ENCODE results near the gene IYD.

DNA sequence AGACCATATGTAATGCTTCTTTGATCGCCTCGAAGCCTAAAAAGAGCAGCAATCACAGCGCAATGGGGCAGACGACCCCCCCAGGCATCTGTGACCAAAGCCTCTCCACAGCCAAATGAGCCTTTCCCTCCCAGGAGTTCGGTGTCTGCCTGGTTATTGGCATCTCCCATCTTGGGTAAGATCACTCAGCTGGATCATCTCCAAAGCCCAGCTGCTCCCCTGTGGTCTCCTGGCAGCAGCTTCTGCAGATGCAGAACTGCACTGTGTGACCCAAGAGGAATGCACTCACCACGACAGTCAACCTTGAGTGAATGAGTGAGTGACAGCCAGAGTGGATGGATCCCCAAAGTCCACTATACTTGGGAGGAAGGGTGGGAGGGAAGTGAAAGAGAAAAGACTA, 44.8 kb upstream of the IYD start:
- TF ChIP-seq EP300 (IDR thresholded peaks at IDR 0.05) (no peak), CTCF (IDR thresholded peaks at IDR 0.05) (no peak), EHMT2 (IDR thresholded peaks at IDR 0.05; ENCODE audit: low read depth) (no peak), NR3C1 (IDR thresholded peaks at IDR 0.05) (no peak), POLR2A (IDR thresholded peaks at IDR 0.05; ENCODE audit: low read length) (no peak), MAFK (IDR thresholded peaks at IDR 0.05; ENCODE audit: partially characterized antibody) (no peak), BHLHE40 (IDR thresholded peaks at IDR 0.05; ENCODE audit: low read depth, low read length) (no peak), HOXB5 (CRISPR knock-in tag; IDR thresholded peaks at IDR 0.05) (no peak), CHD4 (IDR thresholded peaks at IDR 0.05; ENCODE audit: borderline replicate concordance) (no peak), SMC3 (IDR thresholded peaks at IDR 0.05) (no peak), HOXB13 (CRISPR knock-in tag; IDR thresholded peaks at IDR 0.05; ENCODE audit: low read depth) (no peak)
